RPMI7951 (cell line): ENCODE data around the gene ANKMY2. TPM values are rescaled to one million over a fixed set of nuclear protein-coding genes. Genes with fewer than 3 reads are reported as not detected.
A peak's percentile ranks its signal among the peaks of the same experiment; 100 is the strongest.
"Not testable (repeated sequence)": the region's sequence is repeated elsewhere in the genome, so short reads cannot be mapped to it uniquely, and the experiment has no call there.

Source experiments
- DNase-seq: peaks from one replicate; pipeline ENCODE4 v3.0.0-alpha.2; 2012; ENCODE audit warnings: low read depth
- total RNA-seq: library from RNA; depleted of rRNA; stranded (reverse); fragments of >200 nt; shearing (Covaris generic); gene quantifications from 2 replicates; pipeline ENCODE4 v1.2.3, GENCODE V29; 2014; rRNA removed

The ANKMY2 gene
- 34.0 and 43.1 TPM in 2 replicates for total RNA-seq

DNA sequence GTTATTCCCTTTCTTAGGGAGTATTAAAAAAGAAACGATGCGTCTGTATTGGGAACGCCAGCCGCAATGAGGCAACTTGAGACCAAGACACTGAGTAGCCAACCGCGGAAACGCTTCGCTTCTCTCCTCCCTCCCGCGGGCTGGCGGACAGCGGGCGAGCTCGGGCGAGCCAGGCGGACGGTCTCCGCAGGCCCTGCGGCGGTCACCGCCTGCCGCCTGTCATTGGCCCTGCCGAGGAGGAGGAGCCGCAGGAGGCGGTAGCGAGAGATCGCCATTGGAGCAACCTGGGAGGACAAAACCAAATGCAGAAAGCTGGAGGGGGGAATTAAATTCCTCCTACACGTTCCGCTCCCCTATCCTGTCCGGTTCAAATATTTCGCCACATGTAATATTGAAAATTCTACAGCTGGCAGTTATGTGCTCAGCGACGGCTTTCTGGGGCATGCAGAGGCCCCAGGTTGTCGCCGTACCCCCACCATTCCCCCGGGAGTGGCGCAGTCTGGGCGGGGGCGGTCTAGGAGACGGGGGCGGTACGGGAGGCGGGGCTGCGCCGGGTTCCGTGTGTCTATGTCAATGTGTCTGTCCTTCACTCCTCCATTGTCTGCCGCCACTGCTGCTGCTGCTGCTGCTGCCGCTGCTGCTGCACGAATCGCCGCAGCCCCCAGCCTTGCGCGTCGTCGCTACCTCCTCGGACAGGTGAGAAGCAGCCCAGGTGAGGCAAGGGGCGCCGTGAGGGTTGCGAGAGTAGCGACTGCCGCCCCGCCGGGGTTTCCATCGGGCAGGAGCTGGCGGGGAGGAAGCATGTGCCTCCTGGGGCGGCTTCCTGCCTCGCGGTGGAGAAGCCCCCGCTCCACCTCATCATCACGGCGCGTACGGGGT, at the start of gene ANKMY2, which contains the start of gene BZW2:
TSS of gene ANKMY2 (minus strand) at position 162 of the 879 bp plus-strand sequence. CDS start 181 bp downstream, outside the sequence.
TSS of gene BZW2 (plus strand) at position 589 of the 879 bp plus-strand sequence. CDS start 19,263 bp downstream, outside the sequence.
- peak; percentile 98 for DNase-seq

DNA sequence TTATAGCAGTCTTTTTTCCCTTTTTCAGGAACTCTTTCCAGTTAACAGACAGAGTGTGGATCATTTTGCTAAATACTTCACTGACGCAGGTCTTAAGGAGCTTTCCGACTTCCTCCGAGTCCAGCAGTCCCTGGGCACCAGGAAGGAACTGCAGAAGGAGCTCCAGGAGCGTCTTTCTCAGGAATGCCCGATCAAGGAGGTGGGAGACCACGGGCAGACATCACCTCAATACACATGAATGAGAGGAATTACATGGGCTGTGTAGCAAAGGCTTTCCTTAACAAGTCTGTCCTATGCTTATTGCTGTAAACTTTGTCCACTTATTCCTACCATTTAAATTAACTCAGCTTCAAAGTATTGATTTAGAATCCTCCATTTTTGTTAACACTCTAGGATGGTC, 49.3 kb upstream of the ANKMY2 start:
- DNase-seq, result no peak

DNA sequence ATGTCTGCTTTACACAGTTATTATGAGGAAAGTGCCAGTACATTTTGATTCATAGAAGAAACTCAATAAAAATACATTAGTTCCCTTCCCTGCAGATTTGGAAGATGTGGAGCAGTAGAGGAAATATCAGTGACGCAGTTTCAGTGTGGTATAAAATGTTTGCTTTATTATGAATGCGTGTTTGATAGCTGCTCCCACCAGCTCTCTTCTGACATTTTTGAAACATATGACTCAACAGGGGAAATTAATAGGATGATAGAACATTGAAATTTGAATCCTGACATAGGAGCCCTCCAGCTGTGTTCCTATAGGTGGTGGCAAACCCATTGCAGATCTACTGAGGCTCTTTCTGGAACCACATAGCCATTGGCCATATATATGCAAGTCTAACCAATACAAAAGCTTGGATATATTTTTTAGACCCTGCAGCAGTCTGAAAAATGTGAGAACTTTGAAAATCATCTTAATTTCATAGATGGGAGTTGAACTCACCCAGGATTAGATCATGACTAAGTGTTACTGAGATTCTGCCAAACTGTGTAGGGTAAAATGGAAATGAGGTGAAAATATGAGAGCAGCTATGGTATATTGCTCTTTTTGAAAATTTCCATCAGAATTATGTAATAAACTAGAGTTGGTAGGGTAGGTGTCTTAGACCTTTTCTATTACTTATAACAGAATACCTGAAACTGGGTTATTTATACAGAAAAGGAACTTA, 48.2 kb upstream of the ANKMY2 start:
- DNase-seq, result no peak

DNA sequence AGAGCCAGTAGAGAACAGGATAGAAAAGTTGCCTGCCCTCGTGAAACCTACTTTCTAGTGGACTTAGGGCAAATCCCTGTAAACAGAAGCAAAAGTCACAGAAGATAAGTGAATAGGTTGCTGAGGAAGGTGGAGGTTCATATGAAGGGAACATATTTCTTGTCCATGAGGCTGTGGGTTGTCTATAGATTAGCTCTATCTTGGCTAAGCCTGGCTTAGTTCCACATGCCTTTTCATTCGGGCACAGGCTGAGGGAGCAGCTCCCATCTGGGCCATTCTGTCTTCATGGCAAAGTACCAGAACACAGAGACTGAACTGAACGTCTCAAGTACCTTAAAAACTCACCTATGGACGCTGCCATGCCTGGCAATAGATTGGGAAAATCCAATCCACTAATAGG, 45.7 kb upstream of the ANKMY2 start:
- DNase-seq, result no peak

DNA sequence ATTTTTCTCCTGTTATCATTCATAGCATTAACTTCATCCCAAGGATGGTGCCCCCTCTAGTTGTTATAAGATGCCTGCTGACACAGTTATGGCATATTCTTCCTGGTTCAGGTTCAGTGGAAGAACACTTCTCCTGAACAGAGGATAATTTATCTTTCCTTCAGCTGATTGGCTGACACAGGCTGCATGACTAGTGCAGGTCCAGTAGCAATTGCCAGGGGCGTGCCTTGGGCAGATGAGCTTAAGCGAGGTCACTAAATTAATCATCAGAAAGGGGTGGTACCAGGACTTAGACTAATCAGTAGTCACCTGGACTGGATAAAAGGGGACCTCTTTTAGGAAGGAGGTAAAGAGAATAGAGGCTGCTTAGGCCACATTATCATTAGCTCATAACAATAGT, 42.7 kb upstream of the ANKMY2 start:
- peak; percentile 52 for DNase-seq

DNA sequence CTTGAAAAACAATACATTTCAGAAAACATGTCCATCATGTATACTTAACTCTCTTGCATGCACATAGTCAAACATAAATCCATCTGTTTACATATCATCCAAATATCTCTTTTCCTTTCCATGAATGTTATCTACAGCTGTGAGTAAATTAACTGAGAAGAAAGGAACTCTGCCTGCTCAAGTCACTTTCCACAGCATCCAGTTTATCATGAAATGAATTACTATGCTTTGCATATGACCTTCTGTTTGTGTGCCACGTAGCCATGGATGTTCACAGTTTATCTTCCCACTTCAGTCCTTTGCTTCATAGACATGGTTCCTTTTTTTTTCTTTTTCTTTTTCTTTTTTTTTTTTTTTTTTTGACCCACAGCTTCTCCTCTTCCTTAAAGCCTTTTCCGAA, 40.0 kb upstream of the ANKMY2 start:
- DNase-seq, result no peak

DNA sequence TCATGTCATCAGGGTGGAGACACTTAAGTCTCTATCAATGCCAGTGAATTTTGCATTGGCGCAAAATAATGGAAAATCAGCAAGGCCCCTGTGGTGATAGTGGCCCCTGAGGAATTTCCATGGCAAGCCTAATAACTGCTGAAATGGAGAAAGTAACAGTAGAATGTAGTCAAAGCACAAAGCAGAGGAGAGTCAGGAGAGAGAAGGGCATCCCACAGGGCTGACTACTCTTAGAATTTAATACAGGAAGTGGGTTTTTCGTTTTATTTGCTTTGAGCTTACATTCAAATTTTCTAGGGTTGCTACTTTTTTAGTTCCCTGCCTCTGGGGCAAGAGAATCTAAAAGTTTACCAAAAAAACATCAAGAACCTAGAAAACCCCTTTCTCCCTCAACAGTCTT, 39.4 kb upstream of the ANKMY2 start:
- DNase-seq, result no peak

DNA sequence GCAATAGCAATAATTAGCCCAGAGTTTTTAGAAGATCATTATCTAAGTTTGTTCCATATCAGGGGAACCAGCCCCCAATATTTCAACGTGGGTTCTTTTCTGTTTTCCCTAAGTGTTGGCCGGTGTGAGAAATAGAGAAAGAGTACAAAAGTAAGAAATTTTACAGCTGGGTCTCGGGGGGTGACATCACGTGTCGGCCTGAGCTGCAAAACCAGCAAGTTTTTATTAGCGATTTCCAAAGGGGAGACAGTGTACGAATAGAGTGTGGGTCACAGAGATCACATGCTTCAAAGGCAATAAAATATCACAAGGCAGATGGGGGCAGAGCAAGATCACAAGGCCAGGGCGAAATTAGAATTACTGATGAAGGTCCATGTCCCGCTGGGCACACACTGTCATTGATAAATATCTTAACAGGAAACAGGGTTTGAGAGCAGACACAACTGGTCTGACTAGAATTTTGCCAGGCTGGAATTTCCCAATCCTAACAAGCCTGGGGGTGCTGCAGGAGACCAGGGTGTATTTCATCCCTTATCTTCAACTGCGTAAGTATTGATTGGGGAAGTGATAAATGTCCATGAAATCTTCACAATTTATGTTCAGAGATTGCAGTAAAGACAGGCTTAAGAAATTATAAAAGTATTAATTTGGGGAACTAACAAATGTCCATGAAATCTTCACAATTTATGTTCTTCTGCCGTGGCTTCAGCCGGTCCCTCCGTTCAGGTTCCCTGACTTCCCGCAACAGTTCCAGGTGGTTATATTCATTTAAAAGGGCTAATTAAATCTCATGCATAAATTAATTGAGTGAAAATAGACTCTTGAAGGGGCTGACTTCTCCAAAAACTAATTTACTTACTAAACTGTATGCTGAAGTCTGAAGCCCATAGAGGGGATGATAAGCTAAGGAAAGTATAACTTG, 33.4 kb upstream of the ANKMY2 start:
- DNase-seq, result not testable (repeated sequence)

DNA sequence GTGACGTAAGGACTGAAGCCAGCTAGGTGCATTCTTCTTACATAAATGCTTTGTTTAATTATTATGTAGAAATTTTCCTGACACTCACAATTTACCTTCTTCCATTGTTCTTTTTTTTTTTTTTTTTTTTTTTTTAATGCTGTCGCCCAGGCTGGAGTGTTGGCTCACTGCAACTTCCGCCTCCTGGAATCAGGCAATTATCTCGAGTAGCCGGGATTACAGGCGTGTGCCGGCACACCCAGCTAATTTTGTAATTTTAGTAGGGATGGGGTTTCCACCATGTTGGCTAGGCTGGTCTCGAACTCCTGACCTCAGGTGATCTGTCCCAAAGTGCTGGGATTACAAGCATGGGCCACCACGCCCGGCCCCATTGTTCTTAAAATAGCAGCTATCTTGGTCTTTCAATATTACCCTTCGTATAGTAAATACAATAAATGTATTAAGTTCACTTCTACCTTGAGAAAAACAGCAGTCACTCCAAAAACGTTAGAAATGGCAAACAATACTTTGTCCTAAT, 32.5 kb upstream of the ANKMY2 start:
- no peak for DNase-seq

DNA sequence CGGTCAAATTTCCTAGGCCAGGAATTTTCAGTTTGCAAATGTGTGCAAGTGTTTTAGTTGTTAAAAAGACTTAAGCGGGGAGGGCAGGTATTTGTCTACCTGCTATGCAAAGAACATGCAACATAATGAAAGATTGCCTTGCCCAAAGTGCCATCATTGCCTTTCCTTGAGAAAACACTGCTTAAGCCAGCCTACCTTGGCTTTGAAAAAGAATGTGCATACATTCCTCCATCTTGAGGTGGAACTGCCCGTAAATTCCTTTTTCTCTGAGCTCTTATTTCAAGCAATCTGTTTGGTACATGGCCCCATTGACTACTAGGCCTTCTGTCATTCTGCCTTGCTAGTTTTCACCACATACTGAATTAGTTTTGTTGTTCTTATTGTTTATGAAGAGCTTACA, 29.7 kb upstream of the ANKMY2 start:
- no peak for DNase-seq

DNA sequence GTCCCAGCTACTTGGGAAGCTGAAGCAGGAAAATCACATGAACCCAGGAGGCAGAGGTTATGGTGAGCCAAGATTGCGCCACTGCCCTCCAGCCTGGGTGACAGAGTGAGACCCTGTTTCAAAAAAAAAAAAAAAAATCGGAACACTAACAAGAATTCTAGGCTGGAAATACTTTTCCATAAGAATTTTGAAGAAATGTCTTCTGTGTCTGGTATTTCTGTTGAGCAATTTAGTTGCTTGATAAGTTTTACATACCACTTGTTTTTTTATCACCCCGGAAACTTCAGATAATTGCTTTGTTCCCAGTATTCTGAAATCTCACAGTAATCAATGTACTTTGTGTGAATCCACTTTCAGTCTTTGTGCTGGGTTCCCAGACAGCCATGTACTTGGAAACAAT, 26.3 kb upstream of the ANKMY2 start:
- no peak for DNase-seq

DNA sequence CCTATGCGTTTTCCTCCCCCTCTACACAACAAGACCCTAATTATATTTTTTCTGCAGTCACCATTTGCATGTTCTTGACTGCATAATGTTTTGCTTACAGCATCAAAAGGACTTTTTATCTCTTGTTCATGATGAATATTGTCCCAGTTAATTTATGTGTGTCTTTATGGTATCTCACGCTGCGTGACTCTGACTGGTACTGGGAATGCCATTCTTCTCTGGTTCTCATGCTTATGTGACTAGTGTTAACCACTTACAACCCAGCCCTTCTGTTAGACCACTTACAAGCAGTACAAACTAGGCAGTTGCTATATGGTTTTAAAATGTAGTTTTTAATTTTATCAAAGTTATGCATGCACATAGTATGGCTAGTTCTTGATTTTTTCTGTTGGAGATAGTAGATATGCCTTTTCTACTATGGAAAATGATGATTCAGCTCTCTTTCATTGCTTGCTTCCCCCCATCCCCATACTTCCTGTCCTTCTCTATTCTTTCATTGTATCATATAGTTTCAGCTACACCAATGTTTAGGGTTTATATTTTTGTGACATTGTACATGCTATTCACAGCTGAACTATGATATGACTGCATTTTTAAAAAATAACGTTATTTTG, 25.3 kb upstream of the ANKMY2 start:
- DNase-seq, result no peak

DNA sequence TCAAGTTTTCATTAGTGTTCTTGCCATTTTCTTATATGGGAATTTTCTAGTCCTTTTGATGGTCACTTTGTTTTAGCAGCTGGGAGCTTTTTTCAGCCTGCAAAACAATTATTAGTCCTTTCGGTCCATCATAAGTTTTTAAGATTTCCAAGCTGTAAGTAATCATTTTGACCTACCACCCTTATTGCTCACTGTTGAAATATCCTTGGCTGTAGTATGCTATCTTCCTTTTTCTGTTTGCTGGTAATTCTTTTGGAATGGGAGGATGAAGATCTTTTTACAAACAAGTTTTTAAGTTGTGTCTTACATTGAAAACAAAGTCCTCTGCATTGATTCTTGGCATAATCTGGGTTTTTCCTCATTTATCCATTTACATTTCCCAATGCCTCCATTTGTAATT, 24.5 kb upstream of the ANKMY2 start:
- DNase-seq, result peak; percentile 15

DNA sequence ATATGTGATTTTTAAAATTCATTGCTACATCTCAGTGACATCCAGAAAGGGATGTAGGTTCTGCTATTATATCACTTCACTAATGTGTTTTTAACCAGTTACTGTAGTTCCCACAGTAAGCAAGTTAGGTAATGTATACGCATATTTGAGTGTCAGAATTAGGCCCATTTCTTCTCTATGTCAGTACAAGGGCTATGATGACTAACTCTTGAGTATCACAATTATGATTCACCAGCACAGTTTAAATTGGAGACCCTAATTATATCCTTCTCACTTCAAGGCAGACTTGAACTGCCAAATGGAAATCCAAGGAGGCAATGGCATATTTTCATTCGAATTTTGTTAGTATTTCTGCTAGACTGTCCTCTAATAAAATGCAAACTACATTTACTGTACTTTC, 24.0 kb upstream of the ANKMY2 start:
- DNase-seq, result peak; percentile 63

DNA sequence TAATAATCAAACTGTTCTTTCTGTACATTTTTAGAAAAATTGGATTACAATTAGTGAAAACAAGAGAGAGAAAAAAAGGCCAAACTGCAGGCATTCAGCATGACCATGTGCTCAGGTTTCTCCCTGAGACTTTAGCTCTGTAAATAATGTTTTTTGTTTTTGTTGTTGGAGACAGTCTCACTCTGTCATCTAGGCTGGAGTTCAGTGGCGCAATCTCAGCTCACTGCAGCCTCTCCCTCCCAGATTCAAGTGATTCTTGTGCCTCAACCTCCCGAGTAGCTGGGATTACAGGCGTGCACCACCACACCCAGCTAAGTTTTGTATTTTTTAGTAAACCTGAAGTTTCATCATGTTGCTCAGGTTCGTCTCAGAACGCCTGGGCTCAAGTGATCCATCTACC, 23.4 kb upstream of the ANKMY2 start:
- DNase-seq, result peak; percentile 30

DNA sequence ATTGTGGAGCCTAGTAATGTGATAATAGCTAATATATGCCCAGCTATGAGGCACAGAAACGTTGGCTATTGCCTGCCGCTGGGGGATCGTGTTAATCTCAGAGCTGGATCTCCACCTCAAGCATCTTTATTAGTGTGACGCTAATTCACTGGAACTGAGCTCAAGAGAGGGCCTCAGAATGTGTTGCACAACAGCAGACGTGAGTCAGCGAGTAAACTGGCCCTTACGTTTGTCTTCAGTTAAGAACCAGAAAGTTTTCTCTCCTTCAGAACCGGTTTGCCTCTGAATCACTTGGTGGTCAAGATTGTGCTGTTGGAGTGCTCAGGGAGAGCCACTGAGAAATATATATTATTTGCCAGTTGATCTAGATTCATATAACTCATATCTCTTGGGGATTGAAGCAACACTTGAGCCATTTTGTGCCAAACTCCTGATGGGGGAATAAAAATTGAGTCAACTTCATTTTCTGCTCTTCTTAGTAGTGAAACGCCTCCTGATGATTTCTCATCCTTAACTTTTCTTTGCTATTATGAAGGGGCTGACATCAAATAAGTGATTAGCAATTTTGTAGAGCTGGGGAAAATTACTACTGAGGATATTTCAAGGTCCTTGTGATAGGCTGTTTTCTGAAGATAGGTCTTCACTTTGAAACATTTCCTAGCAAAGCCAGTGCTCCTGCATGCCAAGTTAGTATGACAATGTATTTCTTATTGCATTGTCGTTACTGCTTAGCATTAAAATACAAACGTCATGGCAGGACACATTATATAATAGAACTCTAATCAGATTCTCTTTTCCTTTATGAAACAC, 22.7 kb upstream of the ANKMY2 start:
- DNase-seq, result peak; percentile 99

DNA sequence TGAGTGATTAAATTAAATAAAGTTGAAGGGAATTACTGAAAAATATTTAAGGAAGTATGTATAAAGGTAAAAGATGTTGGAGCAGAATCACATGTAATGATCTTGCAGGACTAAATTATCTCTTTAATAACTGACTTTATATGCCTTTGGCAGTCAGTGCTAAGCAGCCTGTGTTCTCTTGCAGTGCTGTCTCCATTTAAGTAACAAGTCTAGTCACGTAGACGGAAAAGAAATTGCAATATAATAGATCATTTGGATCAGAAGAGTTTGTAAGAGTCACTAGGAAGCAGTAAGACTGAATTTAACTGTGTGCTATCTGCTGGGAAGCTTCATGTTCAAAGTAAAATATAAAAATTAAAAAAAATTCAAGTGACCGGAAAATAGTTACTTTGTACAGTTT, 21.8 kb upstream of the ANKMY2 start:
- DNase-seq, result no peak

DNA sequence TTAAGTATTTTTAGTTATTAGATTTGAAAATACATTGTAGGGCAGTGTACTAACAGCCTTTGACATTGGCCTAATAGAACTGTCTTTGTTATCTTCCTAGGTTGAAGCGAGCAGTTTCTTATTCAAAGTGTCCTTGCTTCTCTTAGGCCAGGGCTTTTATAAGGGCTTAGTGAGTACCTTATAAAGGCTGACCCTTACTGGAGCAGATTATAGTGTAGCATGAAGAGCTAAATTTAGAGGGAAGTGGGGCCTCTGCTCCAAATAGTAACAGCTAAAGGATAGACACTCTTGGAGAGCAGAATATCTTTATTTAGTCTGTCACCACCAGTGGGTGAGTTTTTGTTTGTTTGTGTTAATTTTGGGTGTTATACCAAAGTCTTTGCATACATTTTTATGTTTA, 16.4 kb upstream of the ANKMY2 start:
- peak; percentile 29 for DNase-seq

DNA sequence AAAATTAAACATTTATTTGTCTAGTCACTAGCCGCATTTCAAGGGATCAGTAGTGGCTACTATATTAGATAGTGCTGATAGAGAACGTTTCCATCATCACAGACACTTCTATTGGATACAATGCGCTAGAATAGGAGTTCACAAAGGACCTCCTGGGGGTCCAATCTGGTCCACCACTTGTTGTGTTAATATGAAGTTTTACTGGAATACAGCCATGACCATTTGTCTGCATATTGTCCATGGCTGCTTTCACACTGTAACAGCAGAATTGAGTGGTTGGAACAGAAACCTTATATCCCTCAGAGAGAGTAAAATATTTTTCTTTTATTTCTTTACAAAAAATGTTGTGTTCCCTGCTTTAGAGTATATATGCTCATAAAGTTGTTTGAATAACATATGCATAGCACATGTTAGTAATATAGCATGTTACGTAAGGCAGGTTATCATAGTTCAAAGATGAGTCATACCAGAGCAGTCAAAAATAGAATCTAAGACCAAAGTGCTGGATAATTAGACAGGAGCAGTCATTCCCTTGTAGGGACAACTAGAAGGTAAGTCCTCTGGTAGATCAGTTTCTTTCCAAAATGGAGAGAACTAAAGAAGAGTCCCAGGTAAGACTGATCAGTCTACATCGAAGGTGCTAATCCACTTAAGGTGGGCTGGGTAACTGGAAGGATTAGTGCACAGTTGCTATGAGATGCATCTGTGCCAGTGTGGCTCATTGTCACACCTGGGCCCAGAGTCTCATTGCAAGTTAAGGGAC, 15.3 kb upstream of the ANKMY2 start:
- peak; percentile 92 for DNase-seq
